Endothelial cell of umbilical vein (primary cell): Measurements from ENCODE around the gene CYP1A2. TPM values are rescaled to one million over a fixed set of nuclear protein-coding genes. Genes with fewer than 3 reads are reported as not detected.

Experiments
- BruUV-seq: library from RNA; stranded (reverse); fragments of 400-500 nt; replicated peaks from 2 replicates; lab custom pipeline; 2021; lab: Mats Ljungman, UMichigan
- CTCF ChIA-PET: fragments of 300-600, 350-600 bp; sonication (Branson Sonifier 250); formaldehyde crosslinking; loops from one replicate; lab custom pipeline; 2021; ENCODE audit warnings: antibody characterized with exemption, inconsistent platforms; lab: Charles Lee
- POLR2A ChIA-PET: fragments of 300-600, 350-600 bp; sonication (Branson Sonifier 250); formaldehyde crosslinking; loops from one replicate; lab custom pipeline; 2021; ENCODE audit warnings: antibody characterized with exemption, inconsistent platforms; lab: Charles Lee
- DNase-seq: peaks from one replicate; pipeline ENCODE4 v3.0.0-alpha.2; 2011; ENCODE audit warnings: low read depth, low spot score
- FAIRE-seq: peaks from 2 replicates; lab custom pipeline; 2011; peaks lifted over from hg19 to GRCh38; lab: Jason Lieb, UNC
- H2AFZ ChIP-seq: 2 replicates; pipeline ENCODE4 v1.6.0; 2012; ENCODE audit warnings: low read depth, low read length, control low read depth, inconsistent platforms
- H3K27ac ChIP-seq: 2 replicates; pipeline ENCODE4 v1.5.1; 2011; ENCODE audit warnings: low read depth, mild to moderate bottlenecking, control low read depth, low read length, moderate library complexity; ENCODE audit not compliant: insufficient read depth
- H3K27me3 ChIP-seq, 2 experiments: 2 replicates each; pipeline versions ENCODE4 v1.6.0 to v1.6.1; 2011; ENCODE audit warnings: low read length in 2 of 2, mixed read lengths in 1 of 2; ENCODE audit not compliant: control insufficient read depth in 2 of 2, insufficient read depth in 2 of 2
- H3K36me3 ChIP-seq, 2 experiments: 2 replicates in 1 of 2; 3 replicates in 1 of 2; pipeline ENCODE4 v1.5.1; 2011; ENCODE audit warnings: low read length in 2 of 2, mild to moderate bottlenecking in 1 of 2, moderate library complexity in 1 of 2; ENCODE audit not compliant: control insufficient read depth in 2 of 2, insufficient read depth in 2 of 2; ENCODE audit errors: extremely low read depth in 1 of 2
- H3K4me1 ChIP-seq: 3 replicates; pipeline ENCODE4 v1.5.1; 2011; ENCODE audit warnings: mild to moderate bottlenecking, low read length; ENCODE audit not compliant: control insufficient read depth, insufficient read depth; ENCODE audit errors: extremely low read depth
- H3K4me2 ChIP-seq: 2 replicates; pipeline ENCODE4 v1.6.1; 2011; ENCODE audit warnings: low read length, control low read depth, mixed read lengths; ENCODE audit not compliant: insufficient read depth
- H3K4me3 ChIP-seq, 3 experiments: fragments of 200-600 bp in 1 of 3; sonication (generic), shearing (Covaris generic) in 1 of 3; replicated peaks in 1 of 3; 2 replicates each; pipeline ENCODE4 v1.5.1; 2011 to 2016; ENCODE audit warnings: control low read depth in 3 of 3, low read length in 3 of 3, mild to moderate bottlenecking in 2 of 3, inconsistent platforms in 1 of 3, low read depth in 1 of 3, moderate library complexity in 1 of 3; ENCODE audit not compliant: insufficient read depth in 1 of 3
- H3K79me2 ChIP-seq: 2 replicates; pipeline ENCODE4 v1.6.0; 2012; ENCODE audit warnings: low read length, inconsistent platforms; ENCODE audit not compliant: control insufficient read depth, insufficient read depth
- H3K9ac ChIP-seq: replicated peaks from 2 replicates; pipeline ENCODE3; 2011; ENCODE audit warnings: low read length, control low read depth; ENCODE audit not compliant: insufficient read depth; ENCODE audit errors: extremely low read depth
- H3K9me1 ChIP-seq: replicated peaks from 3 replicates; pipeline ENCODE4 v1.6.0; 2011; ENCODE audit warnings: mild to moderate bottlenecking, low read length; ENCODE audit not compliant: control insufficient read depth, insufficient read depth; ENCODE audit errors: extremely low read depth
- H3K9me3 ChIP-seq: replicated peaks from 2 replicates; pipeline ENCODE4 v1.5.1; 2012; ENCODE audit warnings: low read length, inconsistent platforms; ENCODE audit not compliant: control insufficient read depth, insufficient read depth
- H4K20me1 ChIP-seq: replicated peaks from 2 replicates; pipeline ENCODE3; 2011; ENCODE audit warnings: mild to moderate bottlenecking, low read length; ENCODE audit not compliant: control insufficient read depth, insufficient read depth; ENCODE audit errors: extremely low read depth
- CTCF ChIP-seq, 2 donors: IDR thresholded peaks; 1 replicate in 1 of 2; 2 replicates in 1 of 2; pipeline ENCODE4 v1.5.1; 2011; ENCODE audit warnings: low read length in 2 of 2, mild to moderate bottlenecking in 2 of 2, moderate library complexity in 2 of 2, control low read depth in 1 of 2, inconsistent platforms in 1 of 2, low read depth in 1 of 2; ENCODE audit not compliant: insufficient read depth in 1 of 2; ENCODE audit errors: extremely low read depth in 1 of 2
- EZH2 ChIP-seq: IDR thresholded peaks from 2 replicates; pipeline ENCODE4 v1.6.1; 2012; ENCODE audit warnings: borderline replicate concordance, low read depth, mild to moderate bottlenecking, moderate library complexity, low read length, inconsistent platforms; ENCODE audit not compliant: severe bottlenecking
- FOS ChIP-seq: IDR thresholded peaks from 2 replicates; pipeline ENCODE4 v1.6.1; 2011; ENCODE audit warnings: mild to moderate bottlenecking, low read length, moderate library complexity, borderline replicate concordance; ENCODE audit not compliant: insufficient read depth
- GATA2 ChIP-seq: IDR thresholded peaks from 2 replicates; pipeline ENCODE4 v1.7.0; 2011; ENCODE audit warnings: low read depth, mild to moderate bottlenecking, moderate library complexity, mixed read lengths, low read length; ENCODE audit not compliant: insufficient read length, insufficient read depth
- JUN ChIP-seq: IDR thresholded peaks from 2 replicates; pipeline ENCODE4 v1.6.1; 2011; ENCODE audit warnings: borderline replicate concordance, low read depth; ENCODE audit not compliant: insufficient read length, insufficient read depth
- MAX ChIP-seq: IDR thresholded peaks from 2 replicates; pipeline ENCODE4 v1.6.1; 2011; ENCODE audit not compliant: insufficient read depth, insufficient read length
- MYC ChIP-seq: IDR thresholded peaks from one replicate; pipeline ENCODE4 v1.6.1; 2011; ENCODE audit warnings: mild to moderate bottlenecking, low read depth, low read length
- POLR2A ChIP-seq: IDR thresholded peaks from 2 replicates; pipeline ENCODE4 v1.6.1; 2012; ENCODE audit warnings: low read depth, mild to moderate bottlenecking, control low read depth, low read length
- POLR2AphosphoS5 ChIP-seq: IDR thresholded peaks from 2 replicates; pipeline ENCODE4 v1.6.1; 2012; ENCODE audit warnings: low read depth, mild to moderate bottlenecking, control low read depth, low read length, moderate library complexity; ENCODE audit not compliant: insufficient read depth
- dilution Hi-C: fragments of 300-500 bp; cut with MboI; formaldehyde crosslinking; loops from one replicate; pipeline ENCODE4 v1.15.0; 2019; ENCODE audit warnings: low sequenced_read_pairs; ENCODE audit not compliant: extremely low pct_ligation_motif_present
- intact Hi-C: fragments of 100-400 bp; cut with micrococcal nuclease; formaldehyde crosslinking; loops from one replicate; pipeline ENCODE4 v1.10.0; 2022
- polyA plus RNA-seq, 4 experiments: library from polyadenylated mRNA; depleted of rRNA in 3 of 4; stranded (reverse) in 3 of 4; unstranded in 1 of 4; fragments of >200 nt; gene quantifications; 2 replicates each; pipeline versions ENCODE4 v1.2.1 to v1.2.3, GENCODE V29; 2011 to 2012; ENCODE audit warnings: missing spikeins in 1 of 4
- total RNA-seq: library from RNA; stranded (reverse); gene quantifications from 2 replicates; pipeline ENCODE4 v1.2.3, GENCODE V29; 2021

CYP1A2 gene
- total and polyA plus RNA-seq, 2 donors (not counting 3 experiments of a cell fraction or from before 2014, with no cell fraction given) = not detected

GRCh38 chr15:74788042-74788682 is 39.5 kb downstream of the CYP1A2 start:
- TF ChIP-seq CTCF (IDR thresholded peaks at IDR 0.05; ENCODE audit: extremely low read depth in 1 of 2, insufficient read depth in 1 of 2, low read depth in 1 of 2, low read length in 2 of 2) (no peak), JUN (no peak), MAX (no peak), EZH2 (no peak), GATA2 (no peak), FOS (no peak), MYC (no peak), POLR2AphosphoS5 (no peak), POLR2A (no peak)
- dilution Hi-C loops (no loop called here), intact Hi-C loops (no loop called here)
- H3K36me3 ChIP-seq = peaks cover 0 to 7% of the 10 kb centered on the region in 2 experiments
- DNase-seq (no peak), FAIRE-seq (no peak)
- H3K9me3 ChIP-seq = no peaks in the 10 kb centered on the region
- H3K4me3 ChIP-seq = no peak overlapping the region
- CTCF ChIA-PET = interaction anchor here (0.8 to 3.6 kb wide), 9 partner anchors 10 to 162 kb away, joined by 3 to 22 read pairs (median 4); no protein-coding TSS in a partner anchor
- H3K9ac ChIP-seq = no peak overlapping the region
- H3K4me1 ChIP-seq = peaks cover 16% of the 10 kb centered on the region
- no TSS peak for BruUV-seq
- no peak overlapping the region for H3K27ac ChIP-seq
- H3K79me2 ChIP-seq = peaks cover 98% of the 10 kb centered on the region
- no peak overlapping the region for H2AFZ ChIP-seq
- POLR2A ChIA-PET = no interaction called here
- H3K27me3 ChIP-seq = no peaks in the 10 kb centered on the region
- peaks cover 2% of the 10 kb centered on the region for H4K20me1 ChIP-seq
- no peaks in the 10 kb centered on the region for H3K9me1 ChIP-seq
- no peak overlapping the region for H3K4me2 ChIP-seq
